Panc1 (cell line): ENCODE results near the gene SVIP.

Experiments
- POLR2AphosphoS5 ChIP-seq: IDR thresholded peaks from 2 replicates; pipeline ENCODE4 v1.6.1; 2012; ENCODE audit warnings: mild to moderate bottlenecking, low read depth, low read length, moderate library complexity
- SIN3A ChIP-seq: IDR thresholded peaks from 2 replicates; pipeline ENCODE4 v1.6.1; 2012; ENCODE audit warnings: low read depth, mild to moderate bottlenecking, low read length, moderate library complexity, borderline replicate concordance; ENCODE audit not compliant: insufficient read depth
- TCF7L2 ChIP-seq: IDR thresholded peaks from 2 replicates; pipeline ENCODE4 v1.6.1; 2011; ENCODE audit warnings: mild to moderate bottlenecking, low read depth, low read length, inconsistent platforms
- TF ChIP-seq, protein P1 (sequence below): fragments of 450-650 bp; IDR thresholded peaks from 2 replicates; pipeline ENCODE4 v1.5.1; 2017; ENCODE audit warnings: mild to moderate bottlenecking
- TF ChIP-seq, protein P2 (sequence below), 2 experiments: IDR thresholded peaks; 2 replicates each; pipeline ENCODE4 v1.6.1; 2011 to 2012; ENCODE audit warnings: low read depth in 2 of 2, control low read depth in 1 of 2, low read length in 1 of 2, mild to moderate bottlenecking in 1 of 2, moderate library complexity in 1 of 2; ENCODE audit not compliant: insufficient read depth in 1 of 2

DNA sequence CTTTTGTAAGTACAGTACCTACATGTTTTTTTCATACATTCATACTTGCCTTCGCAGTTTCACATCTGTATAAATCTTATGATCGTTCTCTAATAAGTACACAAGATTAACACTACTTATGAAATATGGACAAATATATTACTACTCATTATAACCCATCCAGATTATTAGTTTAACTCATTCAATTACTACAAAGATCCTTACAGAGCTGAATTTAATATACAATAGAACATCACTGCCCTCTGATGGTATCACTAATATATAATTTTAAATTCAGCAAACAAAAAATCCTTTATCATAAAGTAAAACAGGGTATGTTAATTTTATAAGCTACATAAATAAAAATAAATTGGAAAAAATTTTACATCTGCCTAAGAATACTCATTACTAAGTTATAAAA is 7.4 kb downstream of the SVIP start:
- TF ChIP-seq POLR2AphosphoS5 (no peak), TCF7L2 (no peak), SIN3A (no peak)
- TF ChIP-seq, protein P1, sequence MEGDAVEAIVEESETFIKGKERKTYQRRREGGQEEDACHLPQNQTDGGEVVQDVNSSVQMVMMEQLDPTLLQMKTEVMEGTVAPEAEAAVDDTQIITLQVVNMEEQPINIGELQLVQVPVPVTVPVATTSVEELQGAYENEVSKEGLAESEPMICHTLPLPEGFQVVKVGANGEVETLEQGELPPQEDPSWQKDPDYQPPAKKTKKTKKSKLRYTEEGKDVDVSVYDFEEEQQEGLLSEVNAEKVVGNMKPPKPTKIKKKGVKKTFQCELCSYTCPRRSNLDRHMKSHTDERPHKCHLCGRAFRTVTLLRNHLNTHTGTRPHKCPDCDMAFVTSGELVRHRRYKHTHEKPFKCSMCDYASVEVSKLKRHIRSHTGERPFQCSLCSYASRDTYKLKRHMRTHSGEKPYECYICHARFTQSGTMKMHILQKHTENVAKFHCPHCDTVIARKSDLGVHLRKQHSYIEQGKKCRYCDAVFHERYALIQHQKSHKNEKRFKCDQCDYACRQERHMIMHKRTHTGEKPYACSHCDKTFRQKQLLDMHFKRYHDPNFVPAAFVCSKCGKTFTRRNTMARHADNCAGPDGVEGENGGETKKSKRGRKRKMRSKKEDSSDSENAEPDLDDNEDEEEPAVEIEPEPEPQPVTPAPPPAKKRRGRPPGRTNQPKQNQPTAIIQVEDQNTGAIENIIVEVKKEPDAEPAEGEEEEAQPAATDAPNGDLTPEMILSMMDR: no peak
- TF ChIP-seq, protein P2, sequence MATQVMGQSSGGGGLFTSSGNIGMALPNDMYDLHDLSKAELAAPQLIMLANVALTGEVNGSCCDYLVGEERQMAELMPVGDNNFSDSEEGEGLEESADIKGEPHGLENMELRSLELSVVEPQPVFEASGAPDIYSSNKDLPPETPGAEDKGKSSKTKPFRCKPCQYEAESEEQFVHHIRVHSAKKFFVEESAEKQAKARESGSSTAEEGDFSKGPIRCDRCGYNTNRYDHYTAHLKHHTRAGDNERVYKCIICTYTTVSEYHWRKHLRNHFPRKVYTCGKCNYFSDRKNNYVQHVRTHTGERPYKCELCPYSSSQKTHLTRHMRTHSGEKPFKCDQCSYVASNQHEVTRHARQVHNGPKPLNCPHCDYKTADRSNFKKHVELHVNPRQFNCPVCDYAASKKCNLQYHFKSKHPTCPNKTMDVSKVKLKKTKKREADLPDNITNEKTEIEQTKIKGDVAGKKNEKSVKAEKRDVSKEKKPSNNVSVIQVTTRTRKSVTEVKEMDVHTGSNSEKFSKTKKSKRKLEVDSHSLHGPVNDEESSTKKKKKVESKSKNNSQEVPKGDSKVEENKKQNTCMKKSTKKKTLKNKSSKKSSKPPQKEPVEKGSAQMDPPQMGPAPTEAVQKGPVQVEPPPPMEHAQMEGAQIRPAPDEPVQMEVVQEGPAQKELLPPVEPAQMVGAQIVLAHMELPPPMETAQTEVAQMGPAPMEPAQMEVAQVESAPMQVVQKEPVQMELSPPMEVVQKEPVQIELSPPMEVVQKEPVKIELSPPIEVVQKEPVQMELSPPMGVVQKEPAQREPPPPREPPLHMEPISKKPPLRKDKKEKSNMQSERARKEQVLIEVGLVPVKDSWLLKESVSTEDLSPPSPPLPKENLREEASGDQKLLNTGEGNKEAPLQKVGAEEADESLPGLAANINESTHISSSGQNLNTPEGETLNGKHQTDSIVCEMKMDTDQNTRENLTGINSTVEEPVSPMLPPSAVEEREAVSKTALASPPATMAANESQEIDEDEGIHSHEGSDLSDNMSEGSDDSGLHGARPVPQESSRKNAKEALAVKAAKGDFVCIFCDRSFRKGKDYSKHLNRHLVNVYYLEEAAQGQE (IDR thresholded peaks at IDR 0.05; ENCODE audit: insufficient read depth in 1 of 2, low read depth in 2 of 2, low read length in 1 of 2): no peak
